ENCODE measurements around the gene HACD2.
"Not testable (repeated sequence)": the region's sequence is repeated elsewhere in the genome, so short reads cannot be mapped to it uniquely, and the experiment has no call there.

HACD2 gene

DNA sequence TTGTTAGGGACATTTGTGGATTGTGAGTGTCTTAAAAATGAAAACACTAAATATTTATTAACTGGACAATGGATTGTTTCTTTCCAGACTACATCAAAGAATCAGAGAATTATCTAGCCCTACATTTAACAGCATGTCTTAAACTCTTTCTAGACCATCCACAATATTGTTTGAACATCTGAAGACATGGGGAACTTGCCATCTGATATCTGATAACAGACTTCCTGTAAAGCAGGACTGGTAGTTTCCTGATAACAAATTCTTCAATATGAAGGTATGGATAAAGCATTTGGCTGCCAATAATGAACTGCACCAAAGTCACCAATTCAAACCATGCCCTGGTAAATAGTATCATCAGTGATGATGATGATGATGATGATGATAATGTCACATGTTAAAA lies 26.2 kb upstream of the HACD2 start:
- DNase-seq (ENCODE audit: low spot score), result no peak

DNA sequence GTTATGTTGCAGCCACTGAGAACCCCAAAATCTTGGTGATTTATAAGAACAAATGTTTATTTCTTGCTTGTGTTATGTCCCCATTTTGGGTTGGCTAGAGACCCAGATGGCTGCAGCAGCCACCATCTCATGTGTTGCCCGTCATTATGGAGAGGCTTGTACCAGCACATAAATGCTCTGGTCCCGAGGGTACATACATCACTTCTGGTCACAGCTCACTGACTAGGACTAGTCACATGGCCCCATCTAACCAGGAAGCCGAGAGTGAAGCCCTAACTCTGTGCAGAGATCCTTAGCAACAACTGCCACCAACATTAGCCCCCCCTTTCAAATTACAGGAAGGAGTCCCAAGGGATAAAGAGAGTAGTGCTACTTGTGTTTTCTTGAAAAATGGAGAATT lies 25.5 kb upstream of the HACD2 start:
- DNase-seq (ENCODE audit: low spot score), result no peak

DNA sequence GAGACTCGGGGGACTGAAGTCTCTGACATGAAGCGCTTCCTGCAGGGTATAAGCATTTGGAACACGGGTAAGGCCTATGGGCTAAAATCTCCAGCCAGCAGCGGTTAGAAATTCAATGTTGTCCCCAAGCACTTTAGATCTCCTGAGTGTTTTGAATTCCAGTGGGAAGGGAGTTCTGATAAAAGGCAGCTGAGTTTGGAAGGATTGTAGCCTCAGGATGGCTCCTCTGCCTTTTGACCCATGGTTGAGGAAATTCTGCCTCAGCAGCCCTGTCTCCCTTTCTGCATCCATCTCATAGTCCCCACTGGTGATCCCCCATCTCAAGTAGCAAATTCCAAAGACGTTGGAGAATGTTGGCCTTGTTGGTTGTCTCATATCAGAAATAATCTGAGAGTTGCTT lies 24.2 kb upstream of the HACD2 start:
- DNase-seq (ENCODE audit: low spot score), result no peak

DNA sequence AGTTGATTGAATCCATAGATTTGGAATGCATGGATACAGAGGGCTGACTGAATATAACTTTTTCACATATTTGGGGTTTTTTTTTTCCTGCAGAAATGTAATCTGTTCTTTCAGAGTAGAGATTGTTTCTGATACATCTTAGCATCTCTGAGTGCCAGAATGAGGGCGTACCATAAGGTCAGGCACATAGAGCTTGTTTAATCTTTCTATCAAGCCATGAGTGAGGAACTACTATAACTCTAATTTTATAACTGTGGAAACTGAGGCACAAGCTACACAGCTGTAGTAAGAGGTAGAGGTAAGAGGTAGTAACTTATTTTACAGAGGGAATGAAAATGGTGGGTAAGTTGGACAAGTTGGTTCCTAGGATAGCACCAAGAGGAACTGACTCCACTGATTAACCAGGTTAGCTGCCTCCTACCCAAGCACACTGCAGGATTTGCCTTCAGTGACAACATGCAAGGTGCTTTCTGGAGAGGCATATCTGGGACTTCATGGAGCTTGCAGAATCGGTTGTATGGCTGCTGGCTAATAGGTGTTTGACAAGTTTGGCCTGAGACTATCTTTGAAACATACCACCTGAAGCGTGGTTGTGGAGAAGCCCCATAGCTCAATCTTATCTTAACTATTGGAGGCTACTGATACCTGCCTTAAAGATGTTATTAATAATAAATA lies 23.5 kb upstream of the HACD2 start:
- no peak for DNase-seq (ENCODE audit: low spot score)

DNA sequence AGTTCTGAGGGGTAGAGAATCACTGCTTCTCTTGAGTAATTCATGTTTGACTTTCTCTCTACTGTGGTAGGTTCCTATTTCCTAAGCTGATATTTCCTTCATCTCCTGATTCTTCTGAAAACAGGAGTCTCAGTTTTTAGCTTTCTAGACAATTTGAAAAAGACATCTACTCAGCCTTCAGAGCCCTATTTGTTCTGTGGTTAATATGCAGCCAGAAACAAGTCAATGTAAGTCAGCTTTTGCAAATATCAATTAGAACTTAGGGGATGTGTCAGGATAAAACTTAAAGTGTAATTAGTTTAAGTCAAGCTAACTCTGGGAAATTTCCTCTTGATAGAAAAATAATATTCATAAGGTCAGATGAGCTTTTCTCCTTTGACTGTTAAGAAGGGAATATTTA lies 21.7 kb upstream of the HACD2 start:
- DNase-seq (ENCODE audit: low spot score), result no peak

DNA sequence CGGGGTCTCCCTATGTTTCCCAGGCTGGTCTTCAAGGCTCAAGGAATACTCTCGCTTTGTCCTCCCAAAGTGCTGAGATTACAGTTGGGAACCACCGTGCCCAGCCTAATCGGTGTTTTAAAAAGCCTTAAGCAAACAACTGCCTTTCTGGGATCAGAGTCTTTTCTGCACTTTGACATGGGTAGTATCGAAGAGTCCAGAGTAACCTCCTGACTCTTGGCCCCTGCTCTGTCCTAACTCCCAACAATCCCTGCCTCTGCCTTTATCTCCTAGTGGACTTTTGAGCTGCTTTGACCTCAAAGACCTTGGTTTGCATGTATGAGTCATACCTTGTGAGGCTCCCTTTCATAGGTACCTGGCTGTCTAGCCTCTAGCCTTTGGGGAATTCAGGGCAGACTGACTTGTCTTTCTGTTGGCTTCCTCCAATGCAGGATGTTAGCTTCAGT lies 21.0 kb upstream of the HACD2 start:
- no peak for DNase-seq (ENCODE audit: low spot score)

DNA sequence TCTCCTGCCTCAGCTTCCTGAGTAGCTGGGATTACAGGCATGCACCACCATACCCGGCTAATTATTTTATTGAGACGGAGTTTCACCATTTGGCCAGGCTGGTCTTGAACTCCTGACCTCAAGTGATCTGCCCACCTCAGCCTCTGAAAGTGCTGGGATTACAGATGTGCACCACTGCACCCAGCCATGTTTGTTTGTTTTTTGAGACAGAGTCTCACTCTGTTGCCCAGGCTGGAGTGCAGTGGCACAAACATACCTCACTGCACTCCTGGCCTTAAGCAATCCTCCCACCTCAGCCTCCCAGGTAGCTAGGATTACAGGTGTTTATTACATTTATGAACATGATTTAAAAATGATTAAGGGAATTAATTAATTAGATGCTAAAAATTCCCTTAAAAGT lies 18.3 kb upstream of the HACD2 start:
- not testable (repeated sequence) for DNase-seq (ENCODE audit: low spot score)

DNA sequence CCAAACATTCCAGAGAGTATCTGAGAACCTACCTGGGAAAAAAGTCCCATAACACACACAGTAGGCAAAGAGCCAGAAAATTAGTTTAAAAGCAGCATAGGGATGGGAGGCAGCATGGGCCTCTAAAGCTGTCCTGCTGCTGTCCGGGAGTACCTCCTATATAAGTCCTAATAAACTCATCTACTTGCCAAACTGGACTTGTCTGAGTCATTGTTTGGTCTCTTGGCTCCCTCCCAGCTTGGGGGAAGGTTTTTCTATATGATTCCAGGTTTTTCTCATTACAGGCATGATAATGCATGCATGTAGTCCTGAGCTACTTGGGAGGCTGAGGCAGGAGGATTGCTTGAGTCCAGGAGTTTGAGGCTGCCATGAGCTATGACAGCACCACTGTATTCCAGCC lies 17.5 kb upstream of the HACD2 start:
- DNase-seq (ENCODE audit: low spot score), result no peak

DNA sequence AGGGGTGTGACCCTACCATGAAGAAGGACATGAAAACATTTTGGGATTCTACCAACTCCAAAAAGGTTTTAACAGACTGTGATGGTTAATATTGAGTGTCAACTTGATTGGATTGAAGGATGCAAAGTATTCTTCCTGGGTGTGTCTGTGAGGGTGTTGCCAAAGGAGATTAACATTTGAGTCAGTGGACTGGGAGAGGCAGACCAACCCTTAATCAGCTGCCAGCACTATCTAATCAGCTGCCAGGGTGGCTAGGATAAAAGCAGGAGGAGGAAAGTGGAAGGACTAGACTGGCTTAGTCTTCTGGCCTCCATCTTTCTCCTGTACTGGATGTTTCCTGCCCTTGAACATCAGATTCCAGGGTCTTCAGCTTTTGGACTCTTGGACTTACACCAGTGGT lies 16.0 kb upstream of the HACD2 start:
- not testable (repeated sequence) for DNase-seq (ENCODE audit: low spot score)

DNA sequence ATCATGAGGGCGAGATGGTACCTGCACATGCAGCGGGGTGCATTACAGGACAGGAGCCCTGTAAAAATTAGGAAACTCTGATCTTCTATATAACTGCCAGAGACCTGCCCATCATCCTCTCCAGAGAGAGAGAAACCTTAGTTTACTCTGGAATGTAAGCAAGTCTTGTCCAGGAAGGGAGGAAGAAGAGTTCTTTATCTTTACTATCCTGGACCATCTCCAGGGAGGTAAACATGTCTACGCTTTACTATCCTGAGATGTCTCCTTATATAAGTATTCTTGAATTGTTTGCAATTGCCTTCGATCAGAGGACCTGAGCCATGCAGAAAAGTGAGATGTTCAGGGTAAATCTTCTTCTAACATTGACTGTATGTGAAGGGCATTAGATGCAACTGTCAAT lies 12.7 kb upstream of the HACD2 start:
- no peak for DNase-seq (ENCODE audit: low spot score)

DNA sequence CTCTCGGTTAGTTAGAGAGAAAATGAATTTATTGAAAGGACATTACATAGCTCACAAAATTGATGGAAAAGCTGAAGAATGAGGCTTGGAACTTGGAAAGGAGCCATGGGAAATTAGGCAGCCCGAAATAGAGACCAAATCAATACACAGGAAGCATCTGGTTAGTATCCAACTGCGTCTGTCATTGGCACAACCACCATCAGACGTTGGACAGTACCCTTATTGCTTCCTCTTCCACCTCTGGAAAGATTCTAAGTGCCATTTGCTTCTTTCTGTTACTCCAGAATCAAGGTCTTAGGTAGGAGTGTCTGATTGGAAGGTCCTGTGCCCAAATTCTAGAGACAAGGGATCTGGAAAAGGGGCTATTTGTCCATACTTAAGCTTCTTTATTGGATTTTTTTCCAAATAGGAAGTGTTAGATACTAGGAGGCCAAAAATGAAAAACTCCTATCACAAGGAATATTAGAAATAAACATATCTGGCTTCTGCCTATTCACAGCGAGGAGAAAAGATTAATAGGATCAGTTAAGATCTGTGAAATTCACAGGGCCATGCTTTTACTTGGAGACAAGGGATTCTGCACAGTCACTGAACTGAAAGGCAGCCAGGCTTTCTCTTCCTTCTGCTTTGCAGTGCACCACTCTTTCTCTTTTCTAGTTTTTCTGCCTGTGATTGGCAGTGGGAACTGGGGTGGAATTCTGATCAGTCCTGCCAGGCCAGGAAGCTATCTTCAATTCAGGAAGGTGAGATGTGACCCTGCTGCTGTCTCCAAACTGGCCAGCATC lies 10.7 kb upstream of the HACD2 start:
- DNase-seq (ENCODE audit: low spot score), result no peak

DNA sequence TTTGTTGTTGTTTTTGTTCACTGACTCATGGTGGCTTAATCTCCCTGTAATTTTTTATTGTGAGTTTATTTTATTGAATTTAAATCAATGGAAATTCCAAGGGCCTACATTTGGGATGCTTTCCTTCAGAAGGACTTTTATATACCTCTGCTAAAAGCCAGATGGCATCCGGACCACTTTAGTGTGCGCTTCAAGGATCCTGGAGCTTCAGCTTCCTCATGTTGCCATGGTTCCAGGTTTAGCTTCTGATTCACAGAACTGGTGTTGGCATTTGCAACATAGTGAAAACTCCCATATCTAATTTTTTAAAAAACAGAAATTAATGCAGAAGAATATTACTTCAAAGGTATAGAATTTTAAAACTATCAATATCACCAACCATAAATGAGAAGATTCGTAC lies 8.5 kb upstream of the HACD2 start:
- no peak for DNase-seq (ENCODE audit: low spot score)

DNA sequence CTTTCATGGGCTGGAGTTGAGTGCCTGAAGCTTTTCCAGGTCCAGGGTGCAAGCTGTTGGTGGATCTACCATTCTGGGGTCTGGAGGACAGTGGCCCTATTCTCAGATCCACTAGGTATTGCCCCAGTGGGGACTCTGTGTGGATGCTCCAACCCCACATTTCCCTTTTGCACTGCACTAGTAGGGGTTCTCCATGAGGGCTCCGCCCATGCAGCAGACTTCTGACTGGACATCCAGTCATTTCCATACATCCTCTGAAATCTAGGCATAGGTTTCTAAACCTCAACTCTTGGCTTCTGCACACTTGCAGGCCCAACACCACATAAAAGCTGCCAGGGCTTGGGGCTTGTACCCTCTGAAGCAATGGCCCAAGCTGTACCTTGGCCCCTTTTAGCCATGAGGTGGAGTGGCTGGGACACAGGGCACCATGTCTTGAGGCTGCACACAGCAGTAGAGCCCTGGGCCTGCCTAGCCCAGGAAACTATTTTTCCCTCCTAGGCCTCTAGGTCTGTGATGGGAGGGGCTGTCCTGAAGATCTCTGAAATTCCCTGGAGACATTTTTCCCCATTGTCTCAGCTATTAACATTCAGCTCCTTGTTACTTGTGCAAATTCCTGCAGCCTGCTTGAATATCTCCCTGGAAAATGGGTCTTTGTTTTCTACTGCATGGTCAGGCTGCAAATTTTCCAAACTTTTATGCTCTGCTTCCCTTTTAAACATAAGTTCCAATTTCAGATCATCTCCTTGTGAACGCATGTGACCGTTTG lies 6.0 kb upstream of the HACD2 start:
- no peak for DNase-seq (ENCODE audit: low spot score)

DNA sequence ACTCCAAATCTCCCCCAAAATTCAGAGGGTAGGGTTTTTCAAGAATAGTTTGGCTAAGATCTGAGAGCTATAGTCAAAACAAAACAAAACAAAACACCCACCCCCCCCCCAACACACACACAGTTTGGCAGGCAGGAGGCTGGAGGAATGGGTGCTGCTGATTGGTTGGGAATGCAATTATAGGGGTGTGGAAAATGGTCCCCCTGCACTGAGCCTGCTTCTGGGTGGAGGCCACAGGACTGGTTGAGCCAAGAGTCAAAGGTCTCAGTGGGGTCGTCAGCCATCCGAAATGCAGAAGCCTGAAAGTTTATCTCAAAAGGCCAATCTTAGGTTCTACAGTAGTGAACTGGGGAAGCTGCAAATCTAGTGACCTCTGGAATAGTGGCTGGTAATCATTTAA lies 2.5 kb upstream of the HACD2 start:
- no peak for DNase-seq (ENCODE audit: low spot score)

DNA sequence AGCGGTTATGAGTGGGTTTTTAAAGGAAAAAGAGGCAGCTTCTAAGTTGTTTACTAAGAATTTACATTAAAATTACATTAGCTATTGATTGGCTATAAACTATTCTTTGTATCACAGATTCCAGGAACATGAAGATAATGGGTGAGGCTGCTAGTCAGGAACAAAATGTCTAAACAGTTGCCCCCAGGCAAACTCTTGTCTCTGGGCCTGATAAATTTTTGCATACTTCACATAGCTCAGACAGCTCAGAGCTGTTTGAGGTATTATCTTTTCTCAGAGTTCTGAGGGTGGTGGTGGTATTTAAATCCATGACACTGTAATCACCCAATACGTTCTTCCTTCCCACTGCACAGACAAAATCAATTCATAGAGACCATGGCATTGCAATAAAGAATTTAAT lies 2.1 kb upstream of the HACD2 start:
- DNase-seq (ENCODE audit: low spot score), result no peak

DNA sequence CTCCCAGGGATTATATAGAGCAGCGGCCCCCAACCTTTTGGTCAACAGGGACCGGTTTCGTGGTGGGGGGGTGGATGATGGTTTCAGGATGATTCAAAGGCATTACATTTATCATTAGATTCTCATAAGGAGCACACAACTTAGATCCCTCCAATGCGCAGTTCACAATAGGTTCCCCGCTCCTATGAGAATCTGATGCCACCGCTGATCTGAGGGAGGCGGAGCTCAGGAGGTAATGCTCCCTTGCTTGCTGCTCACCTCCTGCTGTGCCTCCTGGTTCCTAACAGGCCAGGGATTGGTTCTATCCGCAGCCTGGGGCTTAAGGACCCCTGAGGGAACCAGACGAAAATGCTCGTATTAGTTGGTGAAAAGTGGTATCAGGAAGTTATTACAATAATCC lies 1.3 kb upstream of the HACD2 start:
- DNase-seq (ENCODE audit: low spot score), result peak; percentile 68

DNA sequence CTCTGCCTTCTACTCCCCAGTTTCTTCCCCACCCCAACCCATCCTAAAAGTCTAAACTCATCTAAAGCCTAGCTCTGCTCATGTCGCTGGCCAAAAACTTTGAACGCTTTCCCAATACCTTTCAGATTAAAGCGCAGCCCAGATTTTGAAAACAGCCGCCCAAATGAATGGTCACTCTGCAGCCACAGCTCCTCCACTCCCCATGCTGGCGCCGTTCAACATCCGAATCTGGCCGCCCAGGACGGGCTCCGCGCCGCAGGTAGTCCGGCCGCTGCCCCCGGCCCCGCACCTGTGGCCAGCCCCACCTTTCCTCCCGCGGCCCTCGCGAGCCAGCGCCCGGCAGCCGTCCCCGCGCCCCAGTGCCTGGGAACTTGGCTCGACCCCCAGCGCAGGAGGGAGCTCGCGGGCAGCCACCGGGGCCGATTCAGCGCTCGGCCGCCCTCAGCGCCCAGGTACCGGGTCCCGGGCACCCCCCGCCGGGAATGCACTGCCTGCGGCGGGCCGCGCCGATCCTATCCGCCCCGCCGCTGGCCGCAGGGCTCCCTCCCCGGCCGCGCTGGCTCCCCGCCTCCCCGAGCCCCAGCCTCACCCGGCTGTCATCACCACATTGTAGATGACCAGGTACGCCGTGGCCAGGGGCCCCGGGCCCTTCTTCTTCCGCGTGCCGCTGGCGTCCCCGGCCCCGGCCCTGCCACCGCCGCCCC lies 417 bp downstream of the HACD2 start:
- peak; percentile 72 for DNase-seq (ENCODE audit: low spot score)

DNA sequence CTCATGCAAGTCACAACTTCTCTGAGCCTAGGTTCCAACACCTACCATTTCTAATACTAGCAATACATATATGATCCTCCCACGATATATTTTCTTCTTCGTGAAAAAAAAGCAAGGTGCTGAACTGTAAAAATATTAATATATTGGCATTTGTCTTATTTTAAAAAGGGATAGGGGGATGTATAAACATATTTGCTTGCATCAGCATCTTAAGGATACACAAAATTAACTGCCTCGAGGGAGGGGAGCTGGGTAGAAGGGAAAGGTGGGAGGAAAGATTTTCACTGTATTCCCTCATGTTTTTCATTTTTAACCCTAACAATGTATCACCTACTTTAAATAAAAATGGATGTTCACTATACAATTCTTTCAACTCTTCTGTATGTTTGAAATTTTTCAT lies 1.3 kb downstream of the HACD2 start:
- DNase-seq (ENCODE audit: low spot score), result no peak

DNA sequence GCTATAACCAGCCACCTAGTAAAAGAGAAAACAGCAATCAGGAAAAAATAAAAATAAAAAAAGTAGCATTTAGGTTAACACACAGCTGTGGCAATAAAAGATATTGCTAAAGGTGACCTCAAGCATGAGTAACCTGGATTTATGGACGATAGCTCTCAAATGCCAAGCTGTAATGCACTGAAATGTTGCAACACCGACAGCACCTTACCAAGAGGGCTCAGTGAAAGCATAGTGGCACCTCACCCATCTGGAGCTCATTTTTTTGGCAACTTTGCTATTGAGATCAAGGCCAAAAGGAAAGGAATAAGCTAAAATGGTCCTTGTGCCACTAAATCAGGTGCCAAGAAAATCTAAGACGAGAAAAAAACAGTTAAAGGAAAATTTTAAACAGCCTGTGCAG lies 2.5 kb downstream of the HACD2 start:
- DNase-seq (ENCODE audit: low spot score), result no peak

DNA sequence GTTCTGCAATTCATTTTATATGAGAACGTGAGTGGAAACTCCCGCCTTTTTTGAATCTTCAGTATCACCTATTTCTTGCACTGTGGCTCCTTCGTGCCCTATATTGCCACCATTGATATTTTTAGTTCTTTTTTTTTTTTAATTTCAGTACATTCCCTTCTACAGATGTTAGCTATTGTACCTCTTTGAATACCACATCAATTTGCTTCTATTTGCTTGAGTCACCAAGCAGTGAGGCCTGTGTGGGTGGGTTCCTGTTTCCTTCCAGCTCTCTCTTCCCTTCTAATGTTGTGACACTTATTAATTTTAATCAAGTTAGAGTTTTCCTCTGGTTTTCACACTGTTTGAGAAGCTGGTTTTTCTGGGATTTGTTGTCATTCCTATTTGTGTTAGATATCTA lies 8.7 kb downstream of the HACD2 start:
- DNase-seq (ENCODE audit: low spot score), result no peak

DNA sequence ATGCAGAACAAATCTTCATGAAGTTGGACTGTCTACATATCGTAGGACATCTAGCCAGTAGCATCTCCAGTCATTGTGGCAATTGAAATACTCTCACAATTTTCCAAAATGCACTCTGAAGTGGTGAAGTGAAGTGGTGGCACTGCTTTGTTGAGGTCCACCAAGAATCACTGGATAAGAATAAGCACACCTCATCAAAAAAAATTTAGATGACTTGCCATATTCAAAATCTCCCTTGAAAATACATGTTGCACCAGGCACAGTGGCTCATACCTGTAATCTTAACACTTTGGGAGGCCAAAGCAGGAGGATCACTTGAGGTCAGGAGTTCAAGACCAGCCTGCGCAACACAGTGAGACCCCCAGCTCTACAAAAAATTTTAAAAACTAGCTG lies 12.9 kb downstream of the HACD2 start:
- no peak for DNase-seq (ENCODE audit: low spot score)

DNA sequence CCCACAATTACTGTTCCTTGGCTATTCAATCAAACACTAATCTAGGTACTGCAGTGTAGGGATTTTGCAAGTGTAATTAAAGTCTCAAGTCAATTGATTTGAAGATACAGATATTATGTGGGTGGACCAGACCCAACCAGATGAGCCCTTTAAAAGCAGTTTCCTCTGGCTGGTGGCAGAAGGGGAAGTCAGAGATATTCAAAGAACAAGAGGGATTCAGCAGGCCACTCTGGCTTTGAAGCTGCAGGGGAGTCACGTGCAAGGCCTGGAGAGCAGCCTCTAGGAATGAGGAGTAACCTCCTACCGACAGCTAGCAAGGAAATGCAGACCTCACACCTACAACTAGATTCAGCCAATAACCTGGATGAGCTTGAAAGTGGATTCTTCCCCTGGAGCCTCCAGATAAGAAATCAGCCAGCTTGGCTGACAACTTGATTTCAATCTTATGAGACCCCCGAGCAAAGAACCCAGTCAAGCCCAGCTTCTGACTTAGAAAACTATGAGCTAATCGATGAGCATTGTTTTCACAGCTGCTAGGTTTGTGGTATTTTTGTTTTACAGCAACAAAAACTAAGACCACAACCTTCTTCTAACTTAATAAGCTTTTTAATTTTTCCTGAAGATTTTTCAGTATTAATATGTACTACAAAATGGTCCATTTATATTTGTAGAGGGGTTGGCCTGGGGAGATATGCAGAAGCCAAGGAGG lies 13.4 kb downstream of the HACD2 start:
- no peak for DNase-seq (ENCODE audit: low spot score)
